ENCODE measurements around the gene MIS18BP1. TPM values are rescaled to one million over a fixed set of nuclear protein-coding genes. Genes with fewer than 3 reads are reported as not detected.
"Not testable (repeated sequence)": the region's sequence is repeated elsewhere in the genome, so short reads cannot be mapped to it uniquely, and the experiment has no call there.

MIS18BP1 gene
- 10 to 100 TPM in 1 of 2 donors, 1 to 10 TPM in 1; 6.1 to 10.4 TPM for total RNA-seq

DNA sequence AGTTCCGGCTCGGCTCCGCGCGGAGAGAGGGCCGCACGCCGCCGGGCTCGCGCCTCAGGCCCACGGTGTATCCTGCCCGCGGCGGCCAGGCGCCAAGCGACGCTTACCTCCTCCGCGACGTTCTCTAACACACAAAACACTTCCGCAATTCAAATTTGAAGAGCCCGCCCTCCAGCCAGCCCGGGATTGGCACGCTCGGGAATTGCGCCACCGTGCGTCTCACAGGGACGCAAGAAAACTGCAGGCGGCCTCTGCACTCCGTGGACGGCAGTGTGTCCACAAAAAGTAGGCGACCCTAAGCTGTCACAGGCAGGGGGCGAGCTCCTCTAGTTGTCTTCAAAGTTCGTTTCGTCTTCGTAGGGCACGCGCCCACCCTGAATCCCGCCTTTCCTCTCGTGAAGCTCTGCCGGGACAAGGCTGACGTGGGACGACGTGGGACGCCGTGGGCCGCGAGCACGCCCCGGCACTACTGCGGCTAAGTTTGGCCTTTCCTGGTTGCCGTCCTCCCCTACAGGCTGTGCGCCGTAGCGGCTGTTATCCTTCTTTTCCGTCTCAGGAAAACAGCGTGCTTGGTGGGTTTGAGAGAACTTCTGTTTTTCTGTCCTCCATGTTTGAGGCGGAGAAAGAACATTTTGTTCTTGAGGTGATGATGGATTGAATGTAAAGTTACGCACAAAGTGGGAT lies at the start of gene MIS18BP1:
Gene MIS18BP1, minus strand, starts transcription at position 133 of the 684 bp plus-strand sequence. CDS start 5,916 bp downstream, outside the sequence.
- DNase-seq (ENCODE audit: low spot score) = peak; percentile 96
- no peaks in the 10 kb centered on the region for H3K36me3 ChIP-seq

DNA sequence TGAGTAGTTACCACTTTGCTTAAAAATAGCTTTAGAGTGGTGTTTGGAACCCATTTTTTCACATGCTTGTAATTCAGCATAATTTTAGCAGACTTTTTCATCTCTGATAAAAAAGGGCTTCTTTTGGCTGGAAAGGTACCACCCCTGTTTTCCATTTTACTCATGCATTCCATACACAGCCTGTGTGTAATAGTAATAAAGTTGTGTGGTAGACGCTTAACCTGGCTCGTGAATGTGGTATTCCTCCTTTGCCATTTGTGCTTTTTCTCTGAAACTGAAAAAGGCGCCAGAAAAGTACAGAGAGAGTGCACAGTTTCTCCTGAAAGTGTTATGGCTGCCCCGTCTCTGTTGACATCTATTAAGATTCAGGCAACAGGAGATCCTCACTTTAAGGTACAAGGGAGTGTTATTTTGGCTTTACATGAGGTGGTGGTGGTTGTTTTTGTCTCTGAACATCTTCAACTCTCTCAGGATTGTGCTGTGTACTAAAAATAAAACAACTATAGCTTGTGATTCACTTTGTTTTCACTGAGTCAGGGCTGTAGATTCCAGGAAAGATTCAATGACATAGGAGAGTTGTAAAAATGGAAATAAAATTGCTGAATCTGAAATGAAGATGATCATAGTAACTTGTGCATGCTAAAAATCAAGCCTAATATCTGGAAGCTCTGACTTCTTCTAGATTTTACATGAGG lies 45.6 kb upstream of the MIS18BP1 start:
- Histone ChIP-seq H3K36me3 (no peaks in the 10 kb centered on the region), H3K27me3 (no peaks in the 10 kb centered on the region), H3K4me3 (no peak overlapping the region), H3K9me3 (peaks cover 0 to 2% of the 10 kb centered on the region in 2 donors), H3K4me1 (no peaks in the 10 kb centered on the region), H3K27ac (no peak overlapping the region)
- DNase-seq (ENCODE audit: low spot score) = no peak
- TF ChIP-seq, protein P1, sequence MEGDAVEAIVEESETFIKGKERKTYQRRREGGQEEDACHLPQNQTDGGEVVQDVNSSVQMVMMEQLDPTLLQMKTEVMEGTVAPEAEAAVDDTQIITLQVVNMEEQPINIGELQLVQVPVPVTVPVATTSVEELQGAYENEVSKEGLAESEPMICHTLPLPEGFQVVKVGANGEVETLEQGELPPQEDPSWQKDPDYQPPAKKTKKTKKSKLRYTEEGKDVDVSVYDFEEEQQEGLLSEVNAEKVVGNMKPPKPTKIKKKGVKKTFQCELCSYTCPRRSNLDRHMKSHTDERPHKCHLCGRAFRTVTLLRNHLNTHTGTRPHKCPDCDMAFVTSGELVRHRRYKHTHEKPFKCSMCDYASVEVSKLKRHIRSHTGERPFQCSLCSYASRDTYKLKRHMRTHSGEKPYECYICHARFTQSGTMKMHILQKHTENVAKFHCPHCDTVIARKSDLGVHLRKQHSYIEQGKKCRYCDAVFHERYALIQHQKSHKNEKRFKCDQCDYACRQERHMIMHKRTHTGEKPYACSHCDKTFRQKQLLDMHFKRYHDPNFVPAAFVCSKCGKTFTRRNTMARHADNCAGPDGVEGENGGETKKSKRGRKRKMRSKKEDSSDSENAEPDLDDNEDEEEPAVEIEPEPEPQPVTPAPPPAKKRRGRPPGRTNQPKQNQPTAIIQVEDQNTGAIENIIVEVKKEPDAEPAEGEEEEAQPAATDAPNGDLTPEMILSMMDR (IDR thresholded peaks at IDR 0.05) = no peak

More for the DNA sequence above, at the start of gene MIS18BP1:
- TF ChIP-seq, protein P1 (IDR thresholded peaks at IDR 0.05) = peak; percentile 61 to 77
- peaks cover 0 to 6% of the 10 kb centered on the region in 2 donors for H3K9me3 ChIP-seq
- H3K4me1 ChIP-seq = peaks cover 0 to 4% of the 10 kb centered on the region in 2 donors
- H3K27ac ChIP-seq = peak within 1 kb of the TSS; percentile 88 to 93
- H3K27me3 ChIP-seq = no peaks in the 10 kb centered on the region
- H3K4me3 ChIP-seq = peak within 1 kb of the TSS; percentile 62 to 76

DNA sequence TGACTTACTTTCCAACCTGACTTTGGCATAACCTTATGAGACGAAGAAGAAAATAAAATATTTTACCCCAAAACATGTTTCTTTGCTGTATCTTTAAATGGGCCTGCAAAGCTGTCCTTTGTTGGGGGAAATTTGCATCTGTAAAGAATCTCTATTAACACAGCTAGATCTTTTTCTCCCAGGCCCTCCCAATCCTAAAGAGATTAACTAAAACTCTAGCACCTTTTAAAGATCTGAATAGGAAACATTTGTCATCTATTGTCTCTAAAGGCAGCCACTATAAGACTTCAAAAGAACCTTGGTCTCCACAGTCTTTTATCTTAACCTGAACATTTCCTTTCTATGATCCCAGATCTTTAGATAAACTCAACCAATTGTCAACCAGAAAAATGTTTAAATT lies 41.8 kb upstream of the MIS18BP1 start:
- not testable (repeated sequence) for H3K9me3 ChIP-seq; H3K27me3 ChIP-seq; H3K36me3 ChIP-seq; DNase-seq (ENCODE audit: low spot score); H3K4me3 ChIP-seq; H3K4me1 ChIP-seq; H3K27ac ChIP-seq

DNA sequence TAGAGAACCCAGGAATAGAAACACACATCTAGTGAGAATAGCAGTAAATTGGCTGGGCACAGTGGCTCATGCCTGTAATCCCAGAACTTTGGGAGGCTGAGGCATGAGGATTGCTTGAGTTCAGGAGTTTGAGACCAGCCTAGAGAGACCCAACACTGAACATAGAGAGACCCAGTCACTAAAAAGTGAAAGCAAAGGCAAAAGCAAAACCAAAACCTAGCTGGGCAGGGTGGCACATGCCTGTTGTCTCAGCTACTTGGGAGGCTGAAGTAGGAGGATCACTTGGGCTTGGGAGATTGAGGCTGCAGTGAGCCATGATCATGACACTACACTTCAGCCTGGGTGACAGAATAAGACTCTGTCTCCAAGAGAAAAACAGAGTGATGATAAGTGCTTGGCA lies 37.5 kb upstream of the MIS18BP1 start:
- Histone ChIP-seq H3K4me3 (no peak overlapping the region), H3K36me3 (no peaks in the 10 kb centered on the region), H3K27ac (no peak overlapping the region), H3K4me1 (no peaks in the 10 kb centered on the region), H3K9me3 (no peaks in the 10 kb centered on the region), H3K27me3 (no peaks in the 10 kb centered on the region)
- DNase-seq (ENCODE audit: low spot score) = no peak
- TF ChIP-seq, protein P1 (IDR thresholded peaks at IDR 0.05) = no peak

DNA sequence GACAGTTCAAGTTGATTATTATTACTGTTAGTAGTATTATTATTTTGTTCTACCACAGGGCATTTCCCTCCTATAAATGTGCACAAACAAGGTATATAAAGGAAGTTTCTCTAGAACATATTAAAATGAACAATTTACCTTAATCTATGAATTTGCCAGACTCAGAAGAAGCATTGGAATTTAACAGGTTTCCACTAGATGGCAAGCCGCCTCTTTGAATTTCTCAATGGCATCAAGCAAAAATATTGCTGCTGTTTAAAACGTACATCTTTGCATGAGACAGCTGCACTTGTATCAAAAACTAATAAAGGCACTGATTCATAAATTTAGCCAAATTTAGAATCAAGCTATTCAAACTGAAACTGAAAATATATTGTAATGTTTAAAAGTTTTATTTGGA lies 34.6 kb upstream of the MIS18BP1 start:
- no peaks in the 10 kb centered on the region for H3K27me3 ChIP-seq
- H3K36me3 ChIP-seq = no peaks in the 10 kb centered on the region
- no peaks in the 10 kb centered on the region for H3K4me1 ChIP-seq
- no peak for DNase-seq (ENCODE audit: low spot score)
- H3K4me3 ChIP-seq = no peak overlapping the region
- no peak overlapping the region for H3K27ac ChIP-seq
- TF ChIP-seq, protein P1 (IDR thresholded peaks at IDR 0.05) = no peak
- H3K9me3 ChIP-seq = no peaks in the 10 kb centered on the region

DNA sequence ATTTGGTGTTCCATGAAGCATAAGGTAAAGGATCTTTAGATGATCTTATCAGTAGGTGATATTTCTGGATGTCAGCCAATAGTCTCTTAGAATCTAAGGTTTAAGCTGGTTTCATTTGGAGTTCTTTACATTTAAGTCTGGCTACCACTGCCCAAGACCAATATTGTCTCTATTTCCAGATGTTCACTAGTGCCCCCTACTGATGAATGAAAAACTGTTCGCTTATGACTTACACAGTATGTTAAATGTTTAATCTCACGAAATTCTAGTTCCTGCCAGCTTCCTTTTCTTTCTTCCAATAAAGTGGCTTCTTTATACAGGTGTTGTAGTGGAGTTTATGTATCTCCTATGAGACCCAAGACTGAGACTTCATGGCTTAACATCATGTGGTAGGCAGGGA lies 31.8 kb upstream of the MIS18BP1 start:
- no peak for DNase-seq (ENCODE audit: low spot score)
- Histone ChIP-seq H3K36me3 (no peaks in the 10 kb centered on the region), H3K27ac (no peak overlapping the region), H3K9me3 (peaks cover 0 to 13% of the 10 kb centered on the region in 2 donors), H3K4me1 (no peaks in the 10 kb centered on the region), H3K4me3 (no peak overlapping the region), H3K27me3 (no peaks in the 10 kb centered on the region)
- TF ChIP-seq, protein P1 (IDR thresholded peaks at IDR 0.05) = no peak

DNA sequence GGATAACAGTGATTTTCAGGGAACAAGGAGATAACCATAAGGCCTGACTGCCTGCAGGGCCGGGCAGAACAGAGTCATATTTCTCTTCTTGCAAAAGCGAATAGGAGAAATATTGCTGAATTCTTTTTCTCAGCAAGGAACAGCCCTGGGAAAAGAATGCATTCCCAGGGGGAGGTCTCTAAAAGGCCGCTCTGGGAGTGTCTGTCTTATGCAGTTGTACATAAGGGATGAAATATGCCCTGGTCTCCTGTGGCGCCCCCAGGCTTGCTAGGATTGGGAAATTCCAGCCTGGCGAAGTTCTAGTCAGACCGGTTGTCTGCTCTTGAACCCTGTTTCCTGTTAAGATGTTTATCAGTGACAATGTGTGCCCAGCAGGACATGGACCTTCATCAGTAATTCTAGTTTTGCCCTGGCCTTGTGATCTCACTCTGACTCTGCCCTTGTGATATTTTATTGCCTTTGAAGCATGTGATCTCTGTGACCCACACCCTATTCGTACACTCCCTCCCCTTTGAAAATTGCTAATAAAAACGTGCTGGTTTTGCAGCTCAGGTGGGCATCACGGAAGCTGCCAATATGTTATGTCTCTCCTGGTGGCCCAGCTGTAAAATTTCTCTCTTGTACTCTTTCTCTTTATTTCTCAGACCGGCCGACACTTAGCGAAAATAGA lies 28.9 kb upstream of the MIS18BP1 start:
- not testable (repeated sequence) for H3K4me1 ChIP-seq; H3K27ac ChIP-seq; H3K4me3 ChIP-seq; H3K36me3 ChIP-seq; DNase-seq (ENCODE audit: low spot score); H3K27me3 ChIP-seq
- H3K9me3 ChIP-seq = peaks cover 0 to 13% of the 10 kb centered on the region in 2 donors

Measured in right atrium auricular region (tissue), 2 donors.